B cell (primary cell): ENCODE results near the gene PHACTR3.

ENCODE experiments used
- EZH2 ChIP-seq: IDR thresholded peaks from 2 replicates; pipeline ENCODE4 v1.6.1; 2012; ENCODE audit warnings: borderline replicate concordance, low read depth, mild to moderate bottlenecking, moderate library complexity, low read length; ENCODE audit not compliant: insufficient read depth, poor library complexity, severe bottlenecking
- TF ChIP-seq, protein P1 (sequence below): fragments of 200-600 bp; IDR thresholded peaks from one replicate; pipeline ENCODE4 v1.8.0; 2022; ENCODE audit warnings: antibody characterized with exemption, mild to moderate bottlenecking

DNA sequence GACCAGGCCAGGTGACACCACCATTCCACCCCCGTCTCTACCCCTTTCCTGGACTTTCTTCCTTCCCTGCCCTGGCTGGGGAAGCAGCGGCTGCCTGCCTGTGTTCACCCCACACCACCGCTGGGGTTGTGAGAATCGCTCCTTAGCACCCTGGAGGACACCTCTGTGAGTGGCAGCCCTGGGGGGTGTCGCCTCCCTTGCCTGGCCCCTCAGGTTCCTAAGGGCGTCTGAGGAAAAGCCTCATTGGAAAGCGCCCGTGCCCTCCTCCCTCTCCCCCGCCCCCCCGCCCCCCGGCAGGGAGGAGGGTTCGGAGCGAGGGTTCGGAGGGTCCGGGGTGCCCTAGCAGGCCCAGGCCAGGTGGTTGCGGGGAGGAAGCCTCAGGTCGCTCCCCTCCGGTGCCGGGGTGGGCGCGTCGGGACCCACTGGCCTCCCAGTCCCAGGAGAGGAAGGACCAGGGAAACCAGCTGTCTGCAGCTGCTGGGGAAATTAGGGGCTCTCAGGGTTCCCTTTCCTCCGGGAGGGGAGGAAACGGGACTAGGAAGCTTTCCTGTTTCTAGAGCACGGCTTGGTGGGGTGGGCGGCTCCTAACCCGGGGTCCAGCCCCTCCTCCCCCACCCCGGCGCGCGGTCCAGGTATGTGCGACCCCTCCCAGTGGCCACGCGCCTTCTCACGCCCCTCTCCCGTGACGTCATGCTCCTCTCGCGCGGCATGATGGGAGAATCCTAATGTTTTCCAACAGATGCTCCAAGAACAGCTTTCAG is at the start of gene PHACTR3:
- TF ChIP-seq, protein P1, sequence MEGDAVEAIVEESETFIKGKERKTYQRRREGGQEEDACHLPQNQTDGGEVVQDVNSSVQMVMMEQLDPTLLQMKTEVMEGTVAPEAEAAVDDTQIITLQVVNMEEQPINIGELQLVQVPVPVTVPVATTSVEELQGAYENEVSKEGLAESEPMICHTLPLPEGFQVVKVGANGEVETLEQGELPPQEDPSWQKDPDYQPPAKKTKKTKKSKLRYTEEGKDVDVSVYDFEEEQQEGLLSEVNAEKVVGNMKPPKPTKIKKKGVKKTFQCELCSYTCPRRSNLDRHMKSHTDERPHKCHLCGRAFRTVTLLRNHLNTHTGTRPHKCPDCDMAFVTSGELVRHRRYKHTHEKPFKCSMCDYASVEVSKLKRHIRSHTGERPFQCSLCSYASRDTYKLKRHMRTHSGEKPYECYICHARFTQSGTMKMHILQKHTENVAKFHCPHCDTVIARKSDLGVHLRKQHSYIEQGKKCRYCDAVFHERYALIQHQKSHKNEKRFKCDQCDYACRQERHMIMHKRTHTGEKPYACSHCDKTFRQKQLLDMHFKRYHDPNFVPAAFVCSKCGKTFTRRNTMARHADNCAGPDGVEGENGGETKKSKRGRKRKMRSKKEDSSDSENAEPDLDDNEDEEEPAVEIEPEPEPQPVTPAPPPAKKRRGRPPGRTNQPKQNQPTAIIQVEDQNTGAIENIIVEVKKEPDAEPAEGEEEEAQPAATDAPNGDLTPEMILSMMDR = no peak
- no peak for TF ChIP-seq EZH2
